ENCODE data around the gene L3MBTL3.

DNA sequence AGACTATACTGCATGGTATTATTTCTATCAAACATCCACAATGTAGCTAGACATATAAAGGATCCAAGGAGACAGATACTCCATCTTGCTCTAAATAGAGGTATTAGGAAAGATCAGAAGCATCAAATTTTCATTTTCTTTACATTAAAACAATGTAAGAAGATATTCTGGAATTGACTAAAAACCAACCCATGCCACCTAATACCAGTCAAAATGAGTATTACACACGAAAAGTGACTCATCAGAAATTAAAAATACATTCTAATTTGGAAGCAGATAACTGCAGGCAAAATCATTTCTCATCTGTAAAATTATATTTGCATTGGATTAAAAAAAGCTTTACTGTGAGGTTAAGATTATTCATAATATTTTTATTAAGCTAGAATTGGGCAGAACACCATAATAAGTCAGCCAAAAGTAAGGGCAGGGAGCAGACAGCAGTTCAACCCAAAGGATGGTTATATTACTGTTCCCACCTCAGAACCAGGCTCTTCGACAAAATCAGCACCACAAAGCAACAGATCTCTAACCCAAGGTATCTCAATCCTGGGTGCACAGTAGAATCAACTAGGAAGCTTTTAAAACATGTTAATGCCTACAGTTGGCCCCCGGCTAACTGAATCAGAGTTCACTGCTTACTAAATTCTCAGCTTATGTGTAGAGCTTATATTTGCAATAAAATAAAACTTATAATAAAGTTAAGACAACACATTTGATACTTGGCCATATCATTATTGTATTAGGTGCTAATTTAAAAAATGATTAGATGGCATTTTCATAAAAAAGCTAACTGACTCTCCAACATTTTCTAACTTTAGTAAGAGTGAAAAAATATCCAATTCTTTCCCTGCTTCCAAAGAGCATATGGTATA is 169.2 kb downstream of the L3MBTL3 start:
- TF ChIP-seq, protein P1, sequence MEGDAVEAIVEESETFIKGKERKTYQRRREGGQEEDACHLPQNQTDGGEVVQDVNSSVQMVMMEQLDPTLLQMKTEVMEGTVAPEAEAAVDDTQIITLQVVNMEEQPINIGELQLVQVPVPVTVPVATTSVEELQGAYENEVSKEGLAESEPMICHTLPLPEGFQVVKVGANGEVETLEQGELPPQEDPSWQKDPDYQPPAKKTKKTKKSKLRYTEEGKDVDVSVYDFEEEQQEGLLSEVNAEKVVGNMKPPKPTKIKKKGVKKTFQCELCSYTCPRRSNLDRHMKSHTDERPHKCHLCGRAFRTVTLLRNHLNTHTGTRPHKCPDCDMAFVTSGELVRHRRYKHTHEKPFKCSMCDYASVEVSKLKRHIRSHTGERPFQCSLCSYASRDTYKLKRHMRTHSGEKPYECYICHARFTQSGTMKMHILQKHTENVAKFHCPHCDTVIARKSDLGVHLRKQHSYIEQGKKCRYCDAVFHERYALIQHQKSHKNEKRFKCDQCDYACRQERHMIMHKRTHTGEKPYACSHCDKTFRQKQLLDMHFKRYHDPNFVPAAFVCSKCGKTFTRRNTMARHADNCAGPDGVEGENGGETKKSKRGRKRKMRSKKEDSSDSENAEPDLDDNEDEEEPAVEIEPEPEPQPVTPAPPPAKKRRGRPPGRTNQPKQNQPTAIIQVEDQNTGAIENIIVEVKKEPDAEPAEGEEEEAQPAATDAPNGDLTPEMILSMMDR (IDR thresholded peaks at IDR 0.05): no peak
- TF ChIP-seq POLR2A (IDR thresholded peaks at IDR 0.05) (no peak), POLR2AphosphoS5 (IDR thresholded peaks at IDR 0.05; ENCODE audit: insufficient read depth in 1 of 2, low read depth in 1 of 2) (no peak)
